Upper lobe of left lung (tissue), 4 donors: ENCODE measurements around the gene NEO1.

Experiments
- CTCF ChIP-seq, 6 experiments: fragments of 450-650 bp in 4 of 6; fragments of 200-600 bp in 2 of 6; sonication (generic) in 2 of 6; IDR thresholded peaks; one replicate each; pipeline ENCODE4 v1.5.1; 2016 to 2019; ENCODE audit warnings: antibody characterized with exemption in 6 of 6
- POLR2A ChIP-seq, 4 donors: fragments of 450-650 bp; IDR thresholded peaks; one replicate each; pipeline ENCODE4 v1.5.1; 2016 to 2017; ENCODE audit warnings: antibody characterized with exemption in 4 of 4, mild to moderate bottlenecking in 2 of 4

GRCh38 chr15:73033611-73034010 is 18.7 kb upstream of the NEO1 start:
- TF ChIP-seq CTCF (IDR thresholded peaks at IDR 0.05), result no peak
- TF ChIP-seq POLR2A (IDR thresholded peaks at IDR 0.05), result no peak
